Peyer's patch (tissue), 4 donors: ENCODE measurements around the gene ADRM1. TPM values are rescaled to one million over a fixed set of nuclear protein-coding genes. Genes with fewer than 3 reads are reported as not detected.

Experiments
- DNase-seq, 3 donors: peaks; one replicate each; pipeline ENCODE4 v3.0.0-alpha.2; 2017 to 2019
- H3K27ac ChIP-seq, 4 donors: fragments of 200-600 bp; sonication (generic); one replicate each; pipeline ENCODE4 v1.5.1; 2016 to 2019
- H3K27me3 ChIP-seq, 2 donors: fragments of 200-600 bp; sonication (generic); one replicate each; pipeline ENCODE4 v1.5.1; 2019
- H3K36me3 ChIP-seq, 3 donors: fragments of 200-600 bp; sonication (generic); one replicate each; pipeline ENCODE4 v1.5.1; 2016 to 2019
- H3K4me1 ChIP-seq, 4 donors: fragments of 200-600 bp; sonication (generic); one replicate each; pipeline ENCODE4 v1.5.1; 2016 to 2019
- H3K4me3 ChIP-seq, 4 donors: fragments of 200-600 bp; sonication (generic); 1 replicate in 3 of 4; 2 replicates in 1 of 4; pipeline ENCODE4 v1.5.1; 2016 to 2019; ENCODE audit warnings: mild to moderate bottlenecking in 1 of 4
- H3K9me3 ChIP-seq, 4 donors: fragments of 200-600 bp; sonication (generic); one replicate each; pipeline ENCODE4 v1.5.1; 2016 to 2019; ENCODE audit warnings: mild to moderate bottlenecking in 1 of 4
- POLR2A ChIP-seq, 2 donors: fragments of 450-650 bp; IDR thresholded peaks; one replicate each; pipeline ENCODE4 v1.5.1; 2017; ENCODE audit warnings: antibody characterized with exemption in 2 of 2, mild to moderate bottlenecking in 2 of 2, moderate library complexity in 2 of 2
- total RNA-seq, 4 donors: library from RNA; depleted of rRNA; stranded (reverse); fragments of >200 nt; gene quantifications; one replicate each; pipeline ENCODE4 v1.1.0, GENCODE V29; 2016
- TF ChIP-seq, protein P1 (sequence below), 6 experiments: fragments of 450-650 bp in 4 of 6; fragments of 200-600 bp in 2 of 6; sonication (generic) in 1 of 6; IDR thresholded peaks; one replicate each; pipeline ENCODE4 v1.5.1; 2017 to 2019; ENCODE audit warnings: antibody characterized with exemption in 6 of 6, mild to moderate bottlenecking in 3 of 6, moderate library complexity in 1 of 6

ADRM1 gene
- total RNA-seq, 4 donors from 2014 or later = 90.8 to 136 (median 99.7) TPM

DNA sequence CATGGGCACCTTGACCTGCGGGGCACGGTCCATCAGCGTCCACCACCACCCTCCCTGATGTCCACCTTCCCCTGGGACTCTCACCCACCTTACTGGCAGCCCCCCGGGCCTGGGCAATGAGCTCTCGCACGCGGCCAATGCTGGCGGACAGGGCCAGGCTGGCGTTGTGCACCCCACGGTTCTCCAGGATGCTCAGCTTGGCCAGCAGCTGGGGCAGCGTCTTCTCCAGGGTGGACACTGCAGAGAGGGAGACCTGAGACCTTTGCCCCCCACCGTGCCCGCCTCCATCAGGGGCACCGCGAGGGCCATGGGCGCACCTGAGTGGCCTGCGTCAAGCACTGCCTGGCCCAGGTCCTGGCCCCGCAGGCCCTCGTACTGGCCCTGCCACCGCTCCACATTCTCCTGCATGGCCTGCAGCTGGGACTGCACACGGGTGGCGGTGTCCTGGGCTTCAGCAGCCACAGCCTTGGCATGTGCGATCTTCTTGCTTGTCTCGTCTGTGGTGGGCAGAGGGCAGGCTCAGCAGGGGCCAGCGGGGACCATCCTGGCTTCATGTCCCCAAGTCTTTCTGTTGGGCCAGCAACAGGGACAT is 12.0 kb downstream of the ADRM1 start:
- Histone ChIP-seq H3K4me3 (no peak overlapping the region), H3K9me3 (no peaks in the 10 kb centered on the region), H3K36me3 (peaks cover 0 to 56% (median 0%) of the 10 kb centered on the region in 3 donors), H3K27me3 (no peaks in the 10 kb centered on the region), H3K4me1 (no peaks in the 10 kb centered on the region), H3K27ac (no peak overlapping the region)
- DNase-seq = no peak
- no peak for TF ChIP-seq POLR2A (IDR thresholded peaks at IDR 0.05)
- TF ChIP-seq, protein P1, sequence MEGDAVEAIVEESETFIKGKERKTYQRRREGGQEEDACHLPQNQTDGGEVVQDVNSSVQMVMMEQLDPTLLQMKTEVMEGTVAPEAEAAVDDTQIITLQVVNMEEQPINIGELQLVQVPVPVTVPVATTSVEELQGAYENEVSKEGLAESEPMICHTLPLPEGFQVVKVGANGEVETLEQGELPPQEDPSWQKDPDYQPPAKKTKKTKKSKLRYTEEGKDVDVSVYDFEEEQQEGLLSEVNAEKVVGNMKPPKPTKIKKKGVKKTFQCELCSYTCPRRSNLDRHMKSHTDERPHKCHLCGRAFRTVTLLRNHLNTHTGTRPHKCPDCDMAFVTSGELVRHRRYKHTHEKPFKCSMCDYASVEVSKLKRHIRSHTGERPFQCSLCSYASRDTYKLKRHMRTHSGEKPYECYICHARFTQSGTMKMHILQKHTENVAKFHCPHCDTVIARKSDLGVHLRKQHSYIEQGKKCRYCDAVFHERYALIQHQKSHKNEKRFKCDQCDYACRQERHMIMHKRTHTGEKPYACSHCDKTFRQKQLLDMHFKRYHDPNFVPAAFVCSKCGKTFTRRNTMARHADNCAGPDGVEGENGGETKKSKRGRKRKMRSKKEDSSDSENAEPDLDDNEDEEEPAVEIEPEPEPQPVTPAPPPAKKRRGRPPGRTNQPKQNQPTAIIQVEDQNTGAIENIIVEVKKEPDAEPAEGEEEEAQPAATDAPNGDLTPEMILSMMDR (IDR thresholded peaks at IDR 0.05) = no peak

- peaks cover 0 to 49% (median 0%) of the 10 kb centered on the region in 3 donors for H3K36me3 ChIP-seq
Observed at GRCh38 chr20:62315773-62316172, 13.0 kb downstream of the ADRM1 start.

GRCh38 chr20:62316331-62317166 is 13.8 kb downstream of the ADRM1 start:
- Histone ChIP-seq H3K4me1 (no peaks in the 10 kb centered on the region), H3K9me3 (no peaks in the 10 kb centered on the region), H3K4me3 (no peak overlapping the region), H3K36me3 (peaks cover 0 to 42% (median 0%) of the 10 kb centered on the region in 3 donors), H3K27ac (no peak overlapping the region), H3K27me3 (no peaks in the 10 kb centered on the region)
- DNase-seq = no peak
- TF ChIP-seq POLR2A (IDR thresholded peaks at IDR 0.05) = no peak
- TF ChIP-seq, protein P1 (IDR thresholded peaks at IDR 0.05) = no peak

More at GRCh38 chr20:62315773-62316172, 13.0 kb downstream of the ADRM1 start:
- TF ChIP-seq POLR2A (IDR thresholded peaks at IDR 0.05) = no peak
- TF ChIP-seq, protein P1 (IDR thresholded peaks at IDR 0.05) = no peak
- Histone ChIP-seq H3K27me3 (no peaks in the 10 kb centered on the region), H3K9me3 (no peaks in the 10 kb centered on the region), H3K27ac (no peak overlapping the region), H3K4me1 (no peaks in the 10 kb centered on the region), H3K4me3 (no peak overlapping the region)
- no peak for DNase-seq

DNA sequence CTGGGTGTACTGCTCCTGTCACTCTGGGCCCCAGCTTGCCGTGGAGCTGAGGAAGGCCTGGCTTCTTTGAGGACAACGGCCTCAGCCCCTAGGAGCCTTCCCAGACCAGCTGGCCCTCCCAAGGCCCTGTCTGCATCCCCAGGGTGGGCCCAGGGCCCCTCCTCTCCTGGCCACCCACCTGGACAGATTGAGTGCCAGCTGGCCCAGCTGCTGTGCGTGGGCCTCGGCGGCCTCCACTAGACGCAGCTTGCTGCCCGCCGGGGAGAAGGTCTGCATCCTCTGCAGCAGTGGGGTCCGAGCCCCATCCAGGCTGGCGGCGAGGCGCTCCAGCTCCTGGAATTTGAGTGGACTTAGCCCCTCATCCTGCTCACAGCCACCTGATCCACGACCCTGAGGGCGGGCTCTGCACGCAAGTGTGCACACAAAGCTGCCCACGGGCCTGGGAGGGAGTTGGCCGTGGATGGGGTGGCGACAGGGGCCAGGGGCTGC is 14.4 kb downstream of the ADRM1 start:
- DNase-seq = no peak
- no peaks in the 10 kb centered on the region for H3K4me1 ChIP-seq
- H3K9me3 ChIP-seq = no peaks in the 10 kb centered on the region
- TF ChIP-seq POLR2A (IDR thresholded peaks at IDR 0.05) = no peak
- TF ChIP-seq, protein P1 (IDR thresholded peaks at IDR 0.05) = no peak
- no peak overlapping the region for H3K4me3 ChIP-seq
- H3K27me3 ChIP-seq = no peaks in the 10 kb centered on the region
- H3K27ac ChIP-seq = no peak overlapping the region
- H3K36me3 ChIP-seq = peaks cover 0 to 40% (median 0%) of the 10 kb centered on the region in 3 donors

DNA sequence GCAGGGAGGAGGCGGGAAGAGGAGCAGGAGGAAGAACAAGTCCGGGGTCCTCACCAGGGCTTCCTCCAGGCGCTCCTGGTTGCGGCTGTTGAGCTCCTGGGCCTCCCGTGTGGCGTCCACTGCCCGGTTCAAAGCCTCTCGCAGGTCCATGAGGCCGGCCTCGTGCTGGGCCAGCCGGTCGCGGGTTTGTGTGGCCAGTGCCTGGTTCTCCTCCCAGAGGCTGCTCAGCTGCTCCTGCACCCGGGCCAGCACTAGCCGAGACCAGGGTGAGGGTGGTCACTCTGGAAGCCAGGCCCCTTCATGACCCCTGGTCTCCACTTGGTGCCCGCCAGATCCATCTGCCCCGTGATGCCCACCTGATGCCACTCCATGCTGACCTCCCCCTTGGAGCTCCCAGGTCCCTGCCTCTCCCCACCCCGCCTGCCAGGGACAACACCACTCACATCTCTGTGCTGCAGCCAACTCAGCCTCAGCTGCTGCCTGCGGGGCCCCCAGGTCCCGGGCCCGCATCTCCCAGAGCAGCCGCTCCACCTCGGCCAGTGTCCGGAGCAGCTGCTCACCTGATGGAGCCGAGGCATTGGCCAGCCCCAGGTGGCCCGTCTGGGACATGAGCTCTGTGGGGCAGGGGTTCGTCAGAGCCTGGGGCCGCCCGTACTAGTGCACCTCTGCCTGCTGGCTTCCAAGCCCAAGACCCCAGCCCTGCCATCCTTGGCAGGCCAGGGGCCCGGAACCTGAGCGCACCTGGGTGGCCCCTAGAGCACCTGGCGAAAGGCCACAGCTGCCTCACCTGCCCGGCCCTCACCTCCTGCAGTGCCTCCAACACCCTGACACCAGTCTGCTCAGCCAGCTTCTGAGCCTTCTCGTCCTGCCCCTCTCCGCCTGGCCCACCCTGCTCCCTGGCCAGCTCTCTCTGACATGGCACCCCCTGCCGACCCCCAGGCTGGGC is 15.9 kb downstream of the ADRM1 start:
- H3K27me3 ChIP-seq = no peaks in the 10 kb centered on the region
- no peaks in the 10 kb centered on the region for H3K9me3 ChIP-seq
- TF ChIP-seq, protein P1 (IDR thresholded peaks at IDR 0.05) = no peak
- TF ChIP-seq POLR2A (IDR thresholded peaks at IDR 0.05) = no peak
- no peaks in the 10 kb centered on the region for H3K4me1 ChIP-seq
- DNase-seq = no peak
- peaks cover 0 to 42% (median 0%) of the 10 kb centered on the region in 3 donors for H3K36me3 ChIP-seq
- H3K4me3 ChIP-seq = no peak overlapping the region
- no peak overlapping the region for H3K27ac ChIP-seq
